ENCODE data around the gene GALNT2. TPM values are rescaled to one million over a fixed set of nuclear protein-coding genes. Genes with fewer than 3 reads are reported as not detected.

The GALNT2 gene
- total and polyA plus RNA-seq, 10 of the 15 experiments (the other 5 are each of a cell fraction or from before 2014, with no cell fraction given) = 0.52 to 27.7 (median 16.3) TPM

DNA sequence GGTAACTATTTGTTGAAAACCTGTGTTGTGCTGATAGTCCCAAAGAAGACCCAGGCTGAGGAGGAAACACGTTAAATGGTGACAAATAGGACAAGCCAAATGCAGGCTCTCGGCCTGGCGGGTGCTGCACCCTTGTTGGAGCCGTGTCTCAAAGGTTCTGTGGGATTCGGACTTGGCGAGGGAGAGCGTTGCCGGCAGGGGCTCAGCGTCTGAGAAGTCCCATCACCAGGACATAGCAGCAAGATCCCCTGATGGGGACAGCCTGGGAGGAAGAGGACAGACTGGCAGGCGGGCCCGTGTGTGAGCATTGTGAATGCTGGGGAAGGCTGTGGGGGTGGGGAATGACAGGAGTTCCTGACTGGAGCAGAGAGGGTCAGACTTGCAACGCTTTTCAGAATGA is 216.6 kb downstream of the GALNT2 start:
- intact Hi-C loops (cut with micrococcal nuclease; ENCODE audit: unreplicated experiment) = no loop called here
- Histone ChIP-seq H3K9me3 (replicated peaks; ENCODE audit: control insufficient read depth, insufficient read depth, low read length) (no peaks in the 10 kb centered on the region), H3K9ac (ENCODE audit: control insufficient read depth, insufficient read depth, low read length) (no peak overlapping the region), H3K27ac (ENCODE audit: control insufficient read depth, insufficient read depth) (no peak overlapping the region), H4K20me1 (ENCODE audit: control insufficient read depth, insufficient read depth) (no peaks in the 10 kb centered on the region), H3K4me2 (ENCODE audit: control insufficient read depth, insufficient read depth) (no peak overlapping the region), H3K36me3 (ENCODE audit: control insufficient read depth in 2 of 2, insufficient read depth in 2 of 2, low read length in 1 of 2) (peaks cover 0 to 1% of the 10 kb centered on the region in 2 experiments; a peak in 1 of 4 replicates), H2AFZ (ENCODE audit: control insufficient read depth, low read depth, low read length) (no peak overlapping the region), H3K79me2 (ENCODE audit: control insufficient read depth, insufficient read depth, low read length) (no peaks in the 10 kb centered on the region), H3K4me1 (ENCODE audit: control insufficient read depth, insufficient read depth, low read length) (no peaks in the 10 kb centered on the region; the same call in 1 of the 2 replicates), H3K4me3 (no peak overlapping the region), H3K27me3 (replicated peaks in 1 of 2; ENCODE audit: control insufficient read depth in 2 of 2, insufficient read depth in 2 of 2, low read length in 1 of 2) (no peaks in the 10 kb centered on the region)
- CTCF ChIA-PET = no interaction called here
- in situ Hi-C loops (cut with MboI) = no loop called here
- no peak for FAIRE-seq
- ATAC-seq = no peak
- SMC1A ChIA-PET (ENCODE audit: uncharacterized antibody, unreplicated experiment) = no interaction called here
- TF ChIP-seq, protein P1, sequence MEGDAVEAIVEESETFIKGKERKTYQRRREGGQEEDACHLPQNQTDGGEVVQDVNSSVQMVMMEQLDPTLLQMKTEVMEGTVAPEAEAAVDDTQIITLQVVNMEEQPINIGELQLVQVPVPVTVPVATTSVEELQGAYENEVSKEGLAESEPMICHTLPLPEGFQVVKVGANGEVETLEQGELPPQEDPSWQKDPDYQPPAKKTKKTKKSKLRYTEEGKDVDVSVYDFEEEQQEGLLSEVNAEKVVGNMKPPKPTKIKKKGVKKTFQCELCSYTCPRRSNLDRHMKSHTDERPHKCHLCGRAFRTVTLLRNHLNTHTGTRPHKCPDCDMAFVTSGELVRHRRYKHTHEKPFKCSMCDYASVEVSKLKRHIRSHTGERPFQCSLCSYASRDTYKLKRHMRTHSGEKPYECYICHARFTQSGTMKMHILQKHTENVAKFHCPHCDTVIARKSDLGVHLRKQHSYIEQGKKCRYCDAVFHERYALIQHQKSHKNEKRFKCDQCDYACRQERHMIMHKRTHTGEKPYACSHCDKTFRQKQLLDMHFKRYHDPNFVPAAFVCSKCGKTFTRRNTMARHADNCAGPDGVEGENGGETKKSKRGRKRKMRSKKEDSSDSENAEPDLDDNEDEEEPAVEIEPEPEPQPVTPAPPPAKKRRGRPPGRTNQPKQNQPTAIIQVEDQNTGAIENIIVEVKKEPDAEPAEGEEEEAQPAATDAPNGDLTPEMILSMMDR (IDR thresholded peaks at IDR 0.05 in 2 of 3, conservative IDR thresholded peaks at IDR 0.05 in 1 of 3; ENCODE audit: control insufficient read depth in 2 of 3, extremely low read depth in 1 of 3, insufficient read depth in 1 of 3, low read depth in 3 of 3, low read length in 3 of 3) = no peak
- TF ChIP-seq MXI1 (IDR thresholded peaks at IDR 0.05; ENCODE audit: low read depth, low read length) = no peak
- TF ChIP-seq, protein P2, sequence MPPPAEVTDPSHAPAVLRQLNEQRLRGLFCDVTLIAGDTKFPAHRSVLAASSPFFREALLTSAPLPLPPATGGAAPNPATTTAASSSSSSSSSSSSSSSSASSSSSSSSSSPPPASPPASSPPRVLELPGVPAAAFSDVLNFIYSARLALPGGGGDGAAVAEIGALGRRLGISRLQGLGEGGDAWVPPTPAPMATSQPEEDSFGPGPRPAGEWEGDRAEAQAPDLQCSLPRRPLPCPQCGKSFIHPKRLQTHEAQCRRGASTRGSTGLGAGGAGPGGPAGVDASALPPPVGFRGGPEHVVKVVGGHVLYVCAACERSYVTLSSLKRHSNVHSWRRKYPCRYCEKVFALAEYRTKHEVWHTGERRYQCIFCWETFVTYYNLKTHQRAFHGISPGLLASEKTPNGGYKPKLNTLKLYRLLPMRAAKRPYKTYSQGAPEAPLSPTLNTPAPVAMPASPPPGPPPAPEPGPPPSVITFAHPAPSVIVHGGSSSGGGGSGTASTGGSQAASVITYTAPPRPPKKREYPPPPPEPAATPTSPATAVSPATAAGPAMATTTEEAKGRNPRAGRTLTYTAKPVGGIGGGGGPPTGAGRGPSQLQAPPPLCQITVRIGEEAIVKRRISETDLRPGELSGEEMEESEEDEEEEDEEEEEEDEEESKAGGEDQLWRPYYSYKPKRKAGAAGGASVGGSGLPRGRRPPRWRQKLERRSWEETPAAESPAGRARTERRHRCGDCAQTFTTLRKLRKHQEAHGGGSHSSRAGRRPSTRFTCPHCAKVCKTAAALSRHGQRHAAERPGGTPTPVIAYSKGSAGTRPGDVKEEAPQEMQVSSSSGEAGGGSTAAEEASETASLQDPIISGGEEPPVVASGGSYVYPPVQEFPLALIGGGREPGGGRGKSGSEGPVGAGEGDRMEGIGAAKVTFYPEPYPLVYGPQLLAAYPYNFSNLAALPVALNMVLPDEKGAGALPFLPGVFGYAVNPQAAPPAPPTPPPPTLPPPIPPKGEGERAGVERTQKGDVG (CRISPR knock-in tag; IDR thresholded peaks at IDR 0.05) = no peak
- TF ChIP-seq SP1 (IDR thresholded peaks at IDR 0.05; ENCODE audit: low read depth, low read length) = no peak
- no peak for TF ChIP-seq IKZF2 (IDR thresholded peaks at IDR 0.05)
- no peak for TF ChIP-seq RBBP5 (conservative IDR thresholded peaks at IDR 0.05)
- no peak for TF ChIP-seq ETV6 (conservative IDR thresholded peaks at IDR 0.05 in 1 of 2, IDR thresholded peaks at IDR 0.05 in 1 of 2; ENCODE audit: borderline replicate concordance in 1 of 2, low read depth in 1 of 2)
- TF ChIP-seq TCF3 (IDR thresholded peaks at IDR 0.05; ENCODE audit: borderline replicate concordance, insufficient read depth, low read depth, low read length) = no peak
- POLR2A ChIA-PET = no interaction called here
- BruUV-seq (replicated peaks) = no TSS peak
- RAD21 ChIA-PET (ENCODE audit: unreplicated experiment) = no interaction called here
- WGBS (ENCODE audit: insufficient coverage, insufficient replicate concordance, low lambda C conversion rate, missing lambda C conversion rate) = 94% methylated on average over 12 of the region's 12 CpGs
- DNase-seq (ENCODE audit: low read depth, low spot score) = no peak
